Measurements from ENCODE around the gene TRAF2. TPM values are rescaled to one million over a fixed set of nuclear protein-coding genes. Genes with fewer than 3 reads are reported as not detected.

Gene TRAF2
- total and polyA plus RNA-seq, 2 of the 4 experiments (the other 2 are of a cell fraction) = 6.6 to 12.0 TPM

DNA sequence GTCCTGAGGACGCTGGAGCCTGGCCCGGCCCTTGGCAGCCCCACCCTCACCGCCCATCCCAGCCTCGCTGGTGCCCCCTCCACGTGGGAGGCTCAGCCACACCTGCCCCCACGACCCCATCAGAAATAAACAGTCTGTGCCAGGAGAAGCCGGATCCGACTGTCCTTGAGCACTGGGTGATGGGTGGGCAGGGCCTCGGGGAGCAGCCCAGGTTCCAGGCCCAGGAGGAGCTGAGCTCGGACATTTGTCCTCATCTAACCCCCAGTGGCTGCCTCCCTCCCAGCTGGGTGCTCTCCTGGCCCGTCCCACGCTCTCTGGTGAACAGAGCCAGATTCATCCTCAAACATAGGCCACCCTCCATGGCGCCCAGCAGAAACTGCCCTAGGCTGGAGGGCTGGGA, 86.4 kb downstream of the TRAF2 start:
- Histone ChIP-seq H2AFZ (replicated peaks; ENCODE audit: low read length, poor library complexity) (no peak overlapping the region), H3K79me1 (ENCODE audit: low read depth in 1 of 2, low read length in 2 of 2) (no peaks in the 10 kb centered on the region), H3K4me3 (ENCODE audit: insufficient read depth, low read depth, low read length) (no peak overlapping the region), H4K5ac (ENCODE audit: low read depth, low read length) (no peak overlapping the region), H3K14ac (replicated peaks; ENCODE audit: low read depth, low read length) (no peak overlapping the region), H2BK15ac (ENCODE audit: low read depth, low read length) (no peak overlapping the region), H2AK5ac (ENCODE audit: low read depth, low read length) (no peak overlapping the region), H3K9ac (ENCODE audit: low read depth, low read length) (no peak overlapping the region), H2BK5ac (ENCODE audit: low read depth, low read length, poor library complexity, severe bottlenecking) (no peak overlapping the region), H2AK9ac (replicated peaks; ENCODE audit: low read depth, low read length, poor library complexity) (no peak overlapping the region), H3K36me3 (ENCODE audit: control insufficient read depth, insufficient read depth, low read length) (no peaks in the 10 kb centered on the region), H2BK20ac (ENCODE audit: low read depth, low read length) (no peak overlapping the region), H4K8ac (ENCODE audit: low read depth in 2 of 2, low read length in 2 of 2) (no peak overlapping the region), H3K27ac (ENCODE audit: insufficient read depth, low read length) (no peak overlapping the region), H3K9me3 (ENCODE audit: control insufficient read depth, insufficient read depth, low read length) (no peaks in the 10 kb centered on the region), H4K20me1 (ENCODE audit: insufficient read depth, low read length) (no peaks in the 10 kb centered on the region), H3K9me1 (ENCODE audit: insufficient read depth, low read length) (no peaks in the 10 kb centered on the region), H3K4me1 (ENCODE audit: control insufficient read depth, insufficient read depth, low read length) (peaks cover 7% of the 10 kb centered on the region; the same call in 1 of the 2 replicates), H4K91ac (ENCODE audit: insufficient read depth, low read depth, low read length) (no peak overlapping the region), H3K4ac (ENCODE audit: low read depth, low read length) (no peak overlapping the region), H3K4me2 (ENCODE audit: low read depth, low read length) (no peak overlapping the region), H3K23ac (ENCODE audit: low read depth, low read length) (no peak overlapping the region), H3K18ac (ENCODE audit: low read depth, low read length) (no peak overlapping the region), H3K27me3 (ENCODE audit: control insufficient read depth, insufficient read depth, low read length) (peaks cover 17% of the 10 kb centered on the region; the same call in 1 of the 2 replicates), H3K56ac (ENCODE audit: extremely low read depth, insufficient read depth, low read length) (no peak overlapping the region), H2BK120ac (ENCODE audit: low read depth, low read length) (no peak overlapping the region)
- intact Hi-C loops (cut with micrococcal nuclease) (no loop called here), dilution Hi-C loops (cut with HindIII; ENCODE audit: low sequenced_read_pairs, unreplicated experiment) (no loop called here), in situ Hi-C loops (cut with MboI; ENCODE audit: low sequenced_read_pairs) (no loop called here)
- WGBS, 2 experiments (ENCODE audit: extremely low coverage in 2 of 2, insufficient read length in 1 of 2) = no CpG with 5 or more reads among the region's 13 CpGs
- no peak for ATAC-seq (ENCODE audit: low read depth)
- DNase-seq = no peak
- ChIA-PET CTCF (no interaction called here), POLR2A (ENCODE audit: unreplicated experiment) (no interaction called here)
- no peak for TF ChIP-seq NFE2L2 (IDR thresholded peaks at IDR 0.05; ENCODE audit: low read depth, low read length)
- TF ChIP-seq CHD1 (IDR thresholded peaks at IDR 0.05; ENCODE audit: low read depth, low read length) = no peak
- TF ChIP-seq MXI1 (IDR thresholded peaks at IDR 0.05; ENCODE audit: borderline replicate concordance, low read depth, low read length) = no peak
- TF ChIP-seq POLR2A (IDR thresholded peaks at IDR 0.05; ENCODE audit: low read depth, low read length) = no peak
- no peak for TF ChIP-seq SMC3 (IDR thresholded peaks at IDR 0.05; ENCODE audit: low read depth, low read length)
- TF ChIP-seq, protein P1, sequence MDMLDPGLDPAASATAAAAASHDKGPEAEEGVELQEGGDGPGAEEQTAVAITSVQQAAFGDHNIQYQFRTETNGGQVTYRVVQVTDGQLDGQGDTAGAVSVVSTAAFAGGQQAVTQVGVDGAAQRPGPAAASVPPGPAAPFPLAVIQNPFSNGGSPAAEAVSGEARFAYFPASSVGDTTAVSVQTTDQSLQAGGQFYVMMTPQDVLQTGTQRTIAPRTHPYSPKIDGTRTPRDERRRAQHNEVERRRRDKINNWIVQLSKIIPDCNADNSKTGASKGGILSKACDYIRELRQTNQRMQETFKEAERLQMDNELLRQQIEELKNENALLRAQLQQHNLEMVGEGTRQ (IDR thresholded peaks at IDR 0.05; ENCODE audit: low read depth, low read length) = no peak
- no peak for TF ChIP-seq BHLHE40 (IDR thresholded peaks at IDR 0.05; ENCODE audit: low read depth, low read length)
- no peak for TF ChIP-seq RCOR1 (IDR thresholded peaks at IDR 0.05; ENCODE audit: insufficient replicate concordance, low read length)
- no peak for TF ChIP-seq FOS (IDR thresholded peaks at IDR 0.05; ENCODE audit: low read depth, low read length)
- TF ChIP-seq, protein P2, sequence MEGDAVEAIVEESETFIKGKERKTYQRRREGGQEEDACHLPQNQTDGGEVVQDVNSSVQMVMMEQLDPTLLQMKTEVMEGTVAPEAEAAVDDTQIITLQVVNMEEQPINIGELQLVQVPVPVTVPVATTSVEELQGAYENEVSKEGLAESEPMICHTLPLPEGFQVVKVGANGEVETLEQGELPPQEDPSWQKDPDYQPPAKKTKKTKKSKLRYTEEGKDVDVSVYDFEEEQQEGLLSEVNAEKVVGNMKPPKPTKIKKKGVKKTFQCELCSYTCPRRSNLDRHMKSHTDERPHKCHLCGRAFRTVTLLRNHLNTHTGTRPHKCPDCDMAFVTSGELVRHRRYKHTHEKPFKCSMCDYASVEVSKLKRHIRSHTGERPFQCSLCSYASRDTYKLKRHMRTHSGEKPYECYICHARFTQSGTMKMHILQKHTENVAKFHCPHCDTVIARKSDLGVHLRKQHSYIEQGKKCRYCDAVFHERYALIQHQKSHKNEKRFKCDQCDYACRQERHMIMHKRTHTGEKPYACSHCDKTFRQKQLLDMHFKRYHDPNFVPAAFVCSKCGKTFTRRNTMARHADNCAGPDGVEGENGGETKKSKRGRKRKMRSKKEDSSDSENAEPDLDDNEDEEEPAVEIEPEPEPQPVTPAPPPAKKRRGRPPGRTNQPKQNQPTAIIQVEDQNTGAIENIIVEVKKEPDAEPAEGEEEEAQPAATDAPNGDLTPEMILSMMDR (conservative IDR thresholded peaks at IDR 0.05; ENCODE audit: low read depth, low read length) = no peak
- TF ChIP-seq MAZ (IDR thresholded peaks at IDR 0.05; ENCODE audit: borderline replicate concordance, low read depth, low read length) = no peak
- no peak for TF ChIP-seq CEBPB (IDR thresholded peaks at IDR 0.05; ENCODE audit: low read depth, low read length)
- TF ChIP-seq RAD21 (IDR thresholded peaks at IDR 0.05; ENCODE audit: low read length) = no peak
- TF ChIP-seq, protein P3, sequence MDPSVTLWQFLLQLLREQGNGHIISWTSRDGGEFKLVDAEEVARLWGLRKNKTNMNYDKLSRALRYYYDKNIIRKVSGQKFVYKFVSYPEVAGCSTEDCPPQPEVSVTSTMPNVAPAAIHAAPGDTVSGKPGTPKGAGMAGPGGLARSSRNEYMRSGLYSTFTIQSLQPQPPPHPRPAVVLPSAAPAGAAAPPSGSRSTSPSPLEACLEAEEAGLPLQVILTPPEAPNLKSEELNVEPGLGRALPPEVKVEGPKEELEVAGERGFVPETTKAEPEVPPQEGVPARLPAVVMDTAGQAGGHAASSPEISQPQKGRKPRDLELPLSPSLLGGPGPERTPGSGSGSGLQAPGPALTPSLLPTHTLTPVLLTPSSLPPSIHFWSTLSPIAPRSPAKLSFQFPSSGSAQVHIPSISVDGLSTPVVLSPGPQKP (IDR thresholded peaks at IDR 0.05; ENCODE audit: borderline replicate concordance, low read depth, low read length) = no peak
- no peak for TF ChIP-seq RFX5 (IDR thresholded peaks at IDR 0.05; ENCODE audit: low read depth, low read length)
- TF ChIP-seq MAFK (IDR thresholded peaks at IDR 0.05; ENCODE audit: low read depth, low read length) = no peak
- no TSS peak for BruUV-seq (replicated peaks)
